GM23338 (cell line): Measurements from ENCODE around the gene IRF3. TPM values are rescaled to one million over a fixed set of nuclear protein-coding genes. Genes with fewer than 3 reads are reported as not detected.

Experiments used
- ATAC-seq: fragments of 200-7000 bp; cut with Tn5 transposase; 3 replicates; pipeline ENCODE4 v1.9.1; 2020
- DNase-seq: peaks from one replicate; pipeline ENCODE4 v3.0.0-alpha.2; 2015; ENCODE audit warnings: low spot score
- H2AFZ ChIP-seq: fragments of 200-600 bp; sonication (generic); 2 replicates; pipeline ENCODE4 v1.8.0; 2016; ENCODE audit warnings: antibody characterized with exemption, mild to moderate bottlenecking, moderate library complexity
- H3F3A ChIP-seq: fragments of 200-600 bp; sonication (generic); replicated peaks from 2 replicates; pipeline ENCODE4 v1.8.0; 2017; ENCODE audit warnings: antibody characterized with exemption, mixed run types, low read depth
- H3K27ac ChIP-seq: fragments of 200-600 bp; sonication (generic); 2 replicates; pipeline ENCODE4 v1.6.1; 2016; ENCODE audit warnings: low read depth
- H3K27me3 ChIP-seq: fragments of 200-600 bp; sonication (generic); 2 replicates; pipeline ENCODE4 v1.8.0; 2016; ENCODE audit warnings: mild to moderate bottlenecking, mixed run types, moderate library complexity; ENCODE audit not compliant: insufficient read depth
- H3K36me3 ChIP-seq: fragments of 200-600 bp; sonication (generic); 2 replicates; pipeline ENCODE4 v1.8.0; 2016; ENCODE audit warnings: mild to moderate bottlenecking; ENCODE audit not compliant: insufficient read depth
- H3K4me1 ChIP-seq: fragments of 200-600 bp; sonication (generic); 2 replicates; pipeline ENCODE4 v1.8.0; 2016; ENCODE audit warnings: mild to moderate bottlenecking, moderate library complexity; ENCODE audit not compliant: insufficient read depth
- H3K4me2 ChIP-seq: fragments of 200-600 bp; sonication (generic); 2 replicates; pipeline ENCODE4 v1.7.1; 2017; ENCODE audit warnings: mixed run types
- H3K4me3 ChIP-seq: fragments of 200-600 bp; sonication (generic); 2 replicates; pipeline ENCODE4 v1.6.1; 2016; ENCODE audit warnings: mixed run types
- H3K79me2 ChIP-seq: fragments of 200-600 bp; sonication (generic); replicated peaks from 2 replicates; pipeline ENCODE4 v1.8.0; 2017; ENCODE audit warnings: mild to moderate bottlenecking; ENCODE audit not compliant: insufficient read depth
- H3K9me2 ChIP-seq: fragments of 200-600 bp; sonication (generic); 2 replicates; pipeline ENCODE4 v1.8.0; 2017; ENCODE audit not compliant: insufficient read depth
- H4K20me1 ChIP-seq: fragments of 200-600 bp; sonication (generic); replicated peaks from 2 replicates; pipeline ENCODE4 v1.8.0; 2017; ENCODE audit warnings: mild to moderate bottlenecking; ENCODE audit not compliant: insufficient read depth
- H3K27ac Mint-ChIP-seq: 2 replicates; pipeline ENCODE4 v1.8.0; 2020; ENCODE audit warnings: inconsistent platforms, mild to moderate bottlenecking, moderate library complexity, mixed read lengths
- H3K27me3 Mint-ChIP-seq: 3 replicates; pipeline ENCODE4 v1.8.0; 2022; ENCODE audit warnings: low read depth, mild to moderate bottlenecking, moderate library complexity, mixed read lengths, inconsistent platforms; ENCODE audit not compliant: insufficient read depth, poor library complexity
- H3K36me3 Mint-ChIP-seq: 3 replicates; pipeline ENCODE4 v1.8.0; 2021; ENCODE audit warnings: low read depth, mild to moderate bottlenecking, inconsistent platforms, moderate library complexity, mixed read lengths
- H3K4me1 Mint-ChIP-seq: 3 replicates; pipeline ENCODE4 v1.8.0; 2020; ENCODE audit warnings: mild to moderate bottlenecking, inconsistent platforms, mixed read lengths
- H3K4me3 Mint-ChIP-seq: 3 replicates; pipeline ENCODE4 v1.8.0; 2021; ENCODE audit warnings: moderate library complexity, mild to moderate bottlenecking, inconsistent platforms, mixed read lengths
- H3K9me3 Mint-ChIP-seq: 3 replicates; pipeline ENCODE4 v1.8.0; 2020; ENCODE audit warnings: moderate library complexity, mild to moderate bottlenecking, inconsistent platforms, mixed read lengths
- CREB1 ChIP-seq: fragments of 250-450 bp; sonication (Bioruptor Pico); IDR thresholded peaks from 2 replicates; pipeline ENCODE4 v1.5.0; 2020; ENCODE audit warnings: low read depth, mild to moderate bottlenecking, moderate library complexity
- CTCF ChIP-seq, 2 experiments: fragments of 200-600 bp in 1 of 2; sonication (generic) in 1 of 2; conservative IDR thresholded peaks; 2 replicates each; pipeline versions ENCODE4 v1.5.1 to v1.6.1; 2016 to 2017; ENCODE audit warnings: antibody characterized with exemption in 2 of 2, low read depth in 2 of 2, mild to moderate bottlenecking in 2 of 2, moderate library complexity in 1 of 2
- EZH2 ChIP-seq: fragments of 200-600 bp; sonication (generic); IDR thresholded peaks from one replicate; pipeline ENCODE4 v1.8.0; 2017; ENCODE audit warnings: antibody characterized with exemption, mild to moderate bottlenecking, low read depth; ENCODE audit not compliant: unreplicated experiment
- EZH2phosphoT487 ChIP-seq: fragments of 200-600 bp; sonication (generic); IDR thresholded peaks from one replicate; pipeline ENCODE4 v1.8.1; 2018; ENCODE audit warnings: antibody characterized with exemption; ENCODE audit not compliant: unreplicated experiment
- NANOG ChIP-seq: IDR thresholded peaks from 2 replicates; pipeline ENCODE4 v1.6.1; 2016; ENCODE audit warnings: antibody characterized with exemption, borderline replicate concordance
- POLR2AphosphoS5 ChIP-seq: IDR thresholded peaks from 2 replicates; pipeline ENCODE4 v1.6.1; 2016; ENCODE audit warnings: antibody characterized with exemption, low read depth
- REST ChIP-seq: IDR thresholded peaks from one replicate; pipeline ENCODE4 v1.6.1; 2018; ENCODE audit warnings: antibody characterized with exemption; ENCODE audit not compliant: unreplicated experiment
- STAT1 ChIP-seq: IDR thresholded peaks from one replicate; pipeline ENCODE4 v1.6.1; 2016; ENCODE audit warnings: antibody characterized with exemption; ENCODE audit not compliant: unreplicated experiment
- ZNF114 ChIP-seq: fragments of 250-450 bp; sonication (Bioruptor Pico); IDR thresholded peaks from 2 replicates; pipeline ENCODE4 v1.5.0; 2020; ENCODE audit warnings: mild to moderate bottlenecking, moderate library complexity
- ZNF331 ChIP-seq: fragments of 250-450 bp; sonication (Bioruptor Pico); IDR thresholded peaks from 2 replicates; pipeline ENCODE4 v1.5.0; 2020; ENCODE audit warnings: low read depth, mild to moderate bottlenecking, moderate library complexity
- ZNF462 ChIP-seq: fragments of 250-450 bp; sonication (Bioruptor Pico); IDR thresholded peaks from 2 replicates; pipeline ENCODE4 v1.5.0; 2020; ENCODE audit warnings: mild to moderate bottlenecking, moderate library complexity
- polyA plus RNA-seq: library from polyadenylated mRNA; unstranded; fragments of >200 nt; fragmentation: Nextera tagmentation; extraction: Ambion mirVana; gene quantifications from 2 replicates; pipeline ENCODE4 v1.2.1, GENCODE V29; 2016
- total RNA-seq: library from RNA; depleted of rRNA; stranded (reverse); fragments of >200 nt; shearing (Covaris generic); gene quantifications from 2 replicates; pipeline ENCODE4 v1.2.3, GENCODE V29; 2014

The IRF3 gene
- total and polyA plus RNA-seq, 2 experiments from 2014 or later: 57.4 to 164 TPM

- no peak overlapping the region for H3K4me2 ChIP-seq
- no peak for TF ChIP-seq EZH2phosphoT487
- no peak for TF ChIP-seq CTCF (conservative IDR thresholded peaks at IDR 0.05; ENCODE audit: low read depth in 2 of 2)
- no peak for TF ChIP-seq CREB1
- no peak for TF ChIP-seq EZH2
- TF ChIP-seq ZNF331 (CRISPR knock-in tag): no peak
- TF ChIP-seq STAT1: no peak
- no peak for TF ChIP-seq REST
- TF ChIP-seq ZNF114: no peak
- no peak for TF ChIP-seq POLR2AphosphoS5
- no peak for TF ChIP-seq ZNF462 (CRISPR knock-in tag)
- TF ChIP-seq NANOG: no peak
- H3K4me3 ChIP-seq: no peak overlapping the region
- H2AFZ ChIP-seq: no peak overlapping the region
- H3K27me3 ChIP-seq: no peaks in the 10 kb centered on the region
- no peak for ATAC-seq
- H3K36me3 ChIP-seq: peaks cover 4% of the 10 kb centered on the region
- no peak overlapping the region for H3K4me3 Mint-ChIP-seq
- no peaks in the 10 kb centered on the region for H3K9me2 ChIP-seq
- H3K27me3 Mint-ChIP-seq: peaks cover 14% of the 10 kb centered on the region
- peaks cover 13% of the 10 kb centered on the region; the same call in 1 of the 2 replicates for H3F3A ChIP-seq
- H3K79me2 ChIP-seq: peaks cover 26% of the 10 kb centered on the region
- no peak overlapping the region for H3K27ac ChIP-seq
- peaks cover 13% of the 10 kb centered on the region for H4K20me1 ChIP-seq
- no peaks in the 10 kb centered on the region for H3K9me3 Mint-ChIP-seq
- peaks cover 23% of the 10 kb centered on the region for H3K4me1 Mint-ChIP-seq
- peaks cover 34% of the 10 kb centered on the region for H3K36me3 Mint-ChIP-seq
- DNase-seq: no peak
- peak overlapping the region; percentile 44; the same call in 1 of the 2 replicates for H3K27ac Mint-ChIP-seq
- peaks cover 12% of the 10 kb centered on the region for H3K4me1 ChIP-seq
Observed at GRCh38 chr19:49646586-49646985, 19.1 kb downstream of the IRF3 start.
